ENCODE data around the gene FAM120AOS.

FAM120AOS gene

DNA sequence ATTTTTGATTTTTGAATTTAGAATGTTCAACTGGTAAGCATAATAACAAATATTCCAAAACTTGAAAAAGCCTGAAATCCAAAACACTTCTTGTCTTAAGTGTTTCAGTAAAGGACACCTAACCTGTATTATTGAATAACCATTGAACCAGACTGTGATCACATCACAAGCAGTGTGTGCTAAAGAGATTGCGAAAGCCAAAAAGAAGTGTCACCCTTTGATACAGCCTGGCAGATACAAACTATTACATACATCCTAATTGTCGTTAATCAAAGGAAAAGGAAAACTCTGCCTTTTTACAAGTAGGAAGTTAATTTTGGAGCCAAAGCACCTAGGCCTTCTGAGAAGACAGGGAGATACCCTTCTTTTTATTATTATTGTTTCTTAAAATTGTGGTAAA, 8.4 kb upstream of the FAM120AOS start:
- H3K27ac ChIP-seq, result no peak overlapping the region
- TF ChIP-seq, protein P1, sequence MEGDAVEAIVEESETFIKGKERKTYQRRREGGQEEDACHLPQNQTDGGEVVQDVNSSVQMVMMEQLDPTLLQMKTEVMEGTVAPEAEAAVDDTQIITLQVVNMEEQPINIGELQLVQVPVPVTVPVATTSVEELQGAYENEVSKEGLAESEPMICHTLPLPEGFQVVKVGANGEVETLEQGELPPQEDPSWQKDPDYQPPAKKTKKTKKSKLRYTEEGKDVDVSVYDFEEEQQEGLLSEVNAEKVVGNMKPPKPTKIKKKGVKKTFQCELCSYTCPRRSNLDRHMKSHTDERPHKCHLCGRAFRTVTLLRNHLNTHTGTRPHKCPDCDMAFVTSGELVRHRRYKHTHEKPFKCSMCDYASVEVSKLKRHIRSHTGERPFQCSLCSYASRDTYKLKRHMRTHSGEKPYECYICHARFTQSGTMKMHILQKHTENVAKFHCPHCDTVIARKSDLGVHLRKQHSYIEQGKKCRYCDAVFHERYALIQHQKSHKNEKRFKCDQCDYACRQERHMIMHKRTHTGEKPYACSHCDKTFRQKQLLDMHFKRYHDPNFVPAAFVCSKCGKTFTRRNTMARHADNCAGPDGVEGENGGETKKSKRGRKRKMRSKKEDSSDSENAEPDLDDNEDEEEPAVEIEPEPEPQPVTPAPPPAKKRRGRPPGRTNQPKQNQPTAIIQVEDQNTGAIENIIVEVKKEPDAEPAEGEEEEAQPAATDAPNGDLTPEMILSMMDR (conservative IDR thresholded peaks at IDR 0.05), result no peak

DNA sequence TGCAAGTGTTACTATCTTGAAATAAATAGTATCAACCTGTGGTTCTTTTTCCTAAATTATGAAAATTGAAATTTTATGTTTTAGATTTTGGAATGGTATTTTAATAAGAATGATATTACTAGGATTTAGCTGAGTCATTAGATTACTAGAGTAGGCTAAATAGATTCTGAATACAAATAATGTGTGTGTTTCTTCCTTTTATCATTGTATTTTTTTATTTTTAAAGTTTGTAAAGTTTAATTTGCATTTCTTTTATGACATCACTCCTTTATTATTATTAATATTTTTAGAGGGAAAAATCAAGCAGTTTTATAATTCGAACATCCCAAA, 8.0 kb upstream of the FAM120AOS start:
- no peak overlapping the region for H3K27ac ChIP-seq
- TF ChIP-seq, protein P1 (conservative IDR thresholded peaks at IDR 0.05), result no peak

DNA sequence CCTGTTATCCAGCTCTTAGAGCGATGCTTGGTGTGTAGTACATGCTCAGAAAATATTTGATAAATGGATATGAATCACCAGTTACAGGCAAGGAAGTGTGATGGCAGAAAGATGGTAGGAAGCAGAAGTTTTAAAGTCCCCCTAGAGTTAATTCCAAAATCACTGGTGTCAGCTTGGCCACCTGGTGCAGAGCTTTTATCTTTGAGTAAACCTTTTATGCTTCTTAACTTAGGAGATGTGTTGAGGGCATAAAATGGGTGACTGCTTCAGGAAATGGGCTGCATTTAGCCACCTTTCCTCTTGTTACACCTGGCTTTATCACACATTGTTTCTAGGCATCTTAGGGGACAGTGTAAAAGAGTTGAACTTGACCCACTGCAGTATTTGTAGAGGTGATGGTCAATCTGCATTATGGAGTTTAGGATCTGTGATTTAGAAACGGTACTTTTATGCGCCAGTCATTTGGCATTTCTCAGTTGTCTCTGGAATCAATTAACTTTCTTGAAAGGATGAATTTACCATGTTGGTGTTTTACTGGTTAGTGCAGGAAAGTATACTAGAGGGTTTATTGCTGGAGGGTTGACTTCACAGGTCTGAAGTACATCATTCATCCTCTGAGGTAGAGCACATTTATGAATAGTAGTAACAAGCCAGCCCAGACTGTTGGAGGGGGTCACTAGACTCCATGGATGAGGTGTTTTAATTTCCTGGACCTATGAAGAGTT, 7.5 kb upstream of the FAM120AOS start:
- TF ChIP-seq, protein P1 (conservative IDR thresholded peaks at IDR 0.05), result no peak
- H3K27ac ChIP-seq, result no peak overlapping the region

DNA sequence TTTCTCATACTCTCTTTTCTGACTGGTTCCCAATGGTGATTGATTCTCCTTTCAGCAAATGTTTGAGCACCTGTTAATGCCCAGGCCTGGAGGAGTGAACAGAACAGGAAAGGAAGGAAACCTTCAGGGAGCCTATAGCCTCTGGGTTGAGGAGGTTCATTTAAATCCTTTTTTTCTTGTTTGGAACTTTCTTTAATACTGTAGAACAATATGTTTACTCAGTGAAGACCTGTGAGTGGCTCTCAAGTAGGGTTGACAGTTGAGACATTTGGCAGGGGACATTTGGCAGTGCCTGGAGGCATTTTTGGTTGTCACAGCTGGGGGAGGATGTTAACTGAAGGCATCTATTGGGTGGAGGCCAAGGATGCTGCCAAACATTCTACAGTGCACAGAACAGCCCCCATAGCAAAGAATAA, 6.1 kb upstream of the FAM120AOS start:
- TF ChIP-seq, protein P1 (conservative IDR thresholded peaks at IDR 0.05), result no peak
- H3K27ac ChIP-seq, result no peak overlapping the region

DNA sequence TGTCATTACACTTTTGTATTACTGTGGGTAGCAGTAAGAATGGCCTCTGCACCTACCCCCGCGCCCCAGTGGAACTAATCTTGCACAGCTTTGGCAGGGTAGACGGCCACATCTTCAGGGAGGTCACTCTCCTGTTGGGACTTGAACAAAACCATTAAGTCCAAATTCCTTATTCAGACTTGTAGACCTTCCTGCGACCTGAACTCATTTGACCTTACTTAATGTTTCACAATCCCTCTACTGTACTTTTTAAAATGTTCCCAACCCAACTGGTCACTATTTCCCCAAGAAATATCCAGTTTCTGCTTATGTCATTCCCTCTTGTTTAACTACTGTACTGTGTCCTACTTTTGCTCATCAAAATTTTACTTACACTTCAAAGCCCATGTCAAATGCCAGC, 5.3 kb upstream of the FAM120AOS start:
- H3K27ac ChIP-seq, result no peak overlapping the region
- TF ChIP-seq, protein P1 (conservative IDR thresholded peaks at IDR 0.05), result no peak

DNA sequence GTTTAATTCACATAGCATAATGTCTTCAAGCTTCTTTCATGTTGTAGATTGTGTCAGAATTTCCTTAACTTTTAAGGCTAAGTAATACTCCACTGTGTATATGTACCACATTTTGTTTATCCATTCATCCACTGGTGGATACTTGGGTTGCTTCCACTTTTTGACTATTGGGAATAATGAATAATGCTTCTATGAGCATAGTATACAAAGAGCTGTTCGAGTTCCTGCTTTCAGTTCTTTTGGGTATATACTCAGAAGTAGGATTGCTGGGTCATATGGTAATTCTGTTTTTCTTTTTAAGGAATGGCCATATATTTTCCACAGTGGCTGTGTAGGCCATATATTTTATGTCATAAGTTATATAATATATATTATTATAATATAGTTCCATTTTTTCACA, 3.6 kb upstream of the FAM120AOS start:
- TF ChIP-seq, protein P1 (conservative IDR thresholded peaks at IDR 0.05), result no peak
- no peak overlapping the region for H3K27ac ChIP-seq

DNA sequence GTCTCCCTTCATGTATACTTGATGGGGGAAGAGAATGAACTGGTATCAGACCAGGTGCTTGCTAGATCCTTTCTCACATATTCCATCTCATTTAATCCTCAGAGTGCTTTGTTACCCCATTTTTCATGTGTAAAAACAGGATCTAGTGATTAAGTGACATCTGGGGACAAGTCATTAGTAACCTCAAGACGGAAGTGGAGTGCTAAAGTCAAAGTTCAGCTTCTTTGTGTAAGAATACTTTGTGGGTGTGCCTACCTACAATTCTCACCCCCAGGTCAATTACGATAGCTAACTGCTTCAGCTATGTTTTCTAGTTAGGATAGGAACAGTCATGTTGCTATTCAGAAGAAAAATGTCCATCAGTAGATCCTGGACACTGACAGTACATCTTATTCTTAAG, 3.1 kb upstream of the FAM120AOS start:
- TF ChIP-seq, protein P1 (conservative IDR thresholded peaks at IDR 0.05), result no peak

More for the DNA sequence above, 3.1 kb upstream of the FAM120AOS start:
- no peak overlapping the region for H3K27ac ChIP-seq
